HepG2 (cell line): ENCODE measurements around the gene PMM2. TPM values are rescaled to one million over a fixed set of nuclear protein-coding genes. Genes with fewer than 3 reads are reported as not detected.

Source experiments
- JUNB ChIP-seq: sonication (generic); formaldehyde crosslinking; IDR thresholded peaks from 2 replicates; pipeline ENCODE4 v1.8.0; 2022; ENCODE audit warnings: missing genetic modification reagents, mild to moderate bottlenecking, borderline replicate concordance
- POLR2AphosphoS5 ChIP-seq: IDR thresholded peaks from 2 replicates; pipeline ENCODE4 v1.6.1; 2012; ENCODE audit warnings: low read depth, low read length
- TBL1XR1 ChIP-seq: fragments of 150-350 bp; IDR thresholded peaks from 2 replicates; pipeline ENCODE4 v1.6.1; 2014; ENCODE audit warnings: borderline replicate concordance, low read length; ENCODE audit not compliant: partially characterized antibody
- TOE1 ChIP-seq: sonication (generic); formaldehyde crosslinking; IDR thresholded peaks from 2 replicates; pipeline ENCODE4 v1.4.0; 2020; ENCODE audit warnings: mild to moderate bottlenecking, missing genetic modification reagents
- ZNF253 ChIP-seq: sonication (generic); formaldehyde crosslinking; IDR thresholded peaks from 2 replicates; pipeline ENCODE4 v1.8.0; 2022; ENCODE audit warnings: mild to moderate bottlenecking, missing genetic modification reagents, borderline replicate concordance
- ZNF816 ChIP-seq: sonication (generic); formaldehyde crosslinking; IDR thresholded peaks from 2 replicates; pipeline ENCODE4 v1.8.0; 2022; ENCODE audit warnings: missing genetic modification reagents, mild to moderate bottlenecking, borderline replicate concordance
- ZNF891 ChIP-seq: sonication (generic); formaldehyde crosslinking; IDR thresholded peaks from 2 replicates; pipeline ENCODE4 v1.5.0; 2020; ENCODE audit warnings: mild to moderate bottlenecking, missing genetic modification reagents
- polyA plus RNA-seq, 8 experiments: library from polyadenylated mRNA; depleted of rRNA in 3 of 8; stranded (reverse) in 7 of 8; unstranded in 1 of 8; fragments of >200 nt; fragmentation: Illumina TruSeq in 4 of 8; extraction: Trizol in 4 of 8; gene quantifications; 2 replicates each; pipeline versions ENCODE4 v1.2.1 to v1.2.3, GENCODE V29; 2011 to 2016; ENCODE audit warnings: low read depth in 4 of 8, missing spikeins in 1 of 8, mixed read lengths in 1 of 8; ENCODE audit not compliant: insufficient read depth in 1 of 8
- total RNA-seq, 5 experiments: library from RNA; depleted of rRNA; stranded (reverse); fragments of >200 nt; fragmentation: Illumina TruSeq; extraction: Trizol; gene quantifications; 2 replicates each; pipeline ENCODE4 v1.2.3, GENCODE V29; 2016; ENCODE audit warnings: low read depth in 1 of 5
- TF ChIP-seq, protein P1 (sequence below): sonication (generic); formaldehyde crosslinking; IDR thresholded peaks from 2 replicates; pipeline ENCODE4 v1.8.0; 2022; ENCODE audit warnings: missing genetic modification reagents, mild to moderate bottlenecking, inconsistent platforms, borderline replicate concordance
- TF ChIP-seq, protein P2 (sequence below): sonication (generic); formaldehyde crosslinking; IDR thresholded peaks from 2 replicates; pipeline ENCODE4 v1.8.0; 2022; ENCODE audit warnings: mild to moderate bottlenecking, missing genetic modification reagents
- TF ChIP-seq, protein P3 (sequence below): sonication (generic); formaldehyde crosslinking; IDR thresholded peaks from 2 replicates; pipeline ENCODE4 v1.5.1; 2020; ENCODE audit warnings: mild to moderate bottlenecking, missing genetic modification reagents, moderate library complexity
- TF ChIP-seq, protein P4 (sequence below): sonication (generic); formaldehyde crosslinking; IDR thresholded peaks from 2 replicates; pipeline ENCODE4 v1.5.0; 2020; ENCODE audit warnings: missing genetic modification reagents
- TF ChIP-seq, protein P5 (sequence below): sonication (generic); formaldehyde crosslinking; IDR thresholded peaks from 2 replicates; pipeline ENCODE4 v1.5.0; 2020; ENCODE audit warnings: missing genetic modification reagents, mild to moderate bottlenecking, borderline replicate concordance
- TF ChIP-seq, protein P6 (sequence below): sonication (generic); formaldehyde crosslinking; IDR thresholded peaks from 2 replicates; pipeline ENCODE4 v1.5.1; 2020; ENCODE audit warnings: mild to moderate bottlenecking, missing genetic modification reagents, borderline replicate concordance

The PMM2 gene
- total and polyA plus RNA-seq, 2 of the 13 experiments (the other 11 are each of a cell fraction or from before 2014, with no cell fraction given) = 52.2 to 93.7 TPM

DNA sequence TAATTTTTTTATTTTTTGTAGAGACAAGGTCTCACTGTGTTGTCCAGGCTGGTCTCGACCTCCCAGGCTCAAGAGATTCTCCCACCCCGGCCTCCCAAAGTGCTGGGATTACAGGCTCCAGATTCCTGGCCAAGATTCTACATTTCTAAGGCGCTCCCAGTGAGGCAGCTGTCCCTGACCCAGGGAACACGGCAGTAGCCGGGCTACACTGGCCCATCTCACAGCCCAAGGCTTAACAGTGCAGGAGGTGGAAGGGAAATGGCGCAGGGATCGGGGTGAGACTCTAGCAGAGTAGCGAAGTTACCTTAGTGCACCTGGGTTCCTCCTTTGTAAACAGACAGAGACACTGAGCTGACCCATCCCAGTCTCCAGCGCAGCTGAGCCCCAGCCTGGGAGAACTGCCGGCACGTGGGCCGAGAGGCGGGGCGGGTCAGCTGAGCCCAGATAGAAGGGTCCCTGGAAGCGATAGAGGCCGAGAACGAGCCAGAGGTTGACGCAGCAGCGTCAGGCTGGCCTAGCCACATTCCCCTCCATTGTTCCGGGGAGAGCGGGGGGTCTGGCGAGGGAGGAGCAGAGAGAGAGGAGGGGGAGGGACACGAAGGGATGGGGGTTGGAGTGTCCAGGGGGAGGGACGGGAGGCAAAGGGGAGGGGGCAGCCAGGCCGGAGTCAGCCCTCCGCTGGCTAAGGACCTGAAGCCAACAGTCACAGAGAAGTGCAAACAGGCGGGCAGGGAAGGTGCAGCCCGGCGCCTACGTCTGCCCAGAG is 68.7 kb downstream of the PMM2 start (continued):
- TF ChIP-seq, protein P1, sequence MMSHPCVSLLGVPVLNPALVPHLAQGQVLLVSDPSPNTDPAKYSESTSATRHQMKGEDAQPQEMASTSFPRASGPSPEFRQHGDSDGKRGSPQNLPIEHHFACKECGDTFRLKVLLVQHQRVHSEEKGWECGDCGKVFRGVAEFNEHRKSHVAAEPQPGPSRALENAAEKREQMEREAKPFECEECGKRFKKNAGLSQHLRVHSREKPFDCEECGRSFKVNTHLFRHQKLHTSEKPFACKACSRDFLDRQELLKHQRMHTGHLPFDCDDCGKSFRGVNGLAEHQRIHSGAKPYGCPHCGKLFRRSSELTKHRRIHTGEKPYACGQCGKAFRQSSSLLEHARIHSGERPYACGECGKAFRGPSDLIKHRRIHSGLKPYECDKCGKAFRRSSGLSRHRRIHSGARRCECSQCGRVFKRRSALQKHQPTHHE (CRISPR knock-in tag) = no peak
- TF ChIP-seq POLR2AphosphoS5 = no peak
- TF ChIP-seq, protein P2, sequence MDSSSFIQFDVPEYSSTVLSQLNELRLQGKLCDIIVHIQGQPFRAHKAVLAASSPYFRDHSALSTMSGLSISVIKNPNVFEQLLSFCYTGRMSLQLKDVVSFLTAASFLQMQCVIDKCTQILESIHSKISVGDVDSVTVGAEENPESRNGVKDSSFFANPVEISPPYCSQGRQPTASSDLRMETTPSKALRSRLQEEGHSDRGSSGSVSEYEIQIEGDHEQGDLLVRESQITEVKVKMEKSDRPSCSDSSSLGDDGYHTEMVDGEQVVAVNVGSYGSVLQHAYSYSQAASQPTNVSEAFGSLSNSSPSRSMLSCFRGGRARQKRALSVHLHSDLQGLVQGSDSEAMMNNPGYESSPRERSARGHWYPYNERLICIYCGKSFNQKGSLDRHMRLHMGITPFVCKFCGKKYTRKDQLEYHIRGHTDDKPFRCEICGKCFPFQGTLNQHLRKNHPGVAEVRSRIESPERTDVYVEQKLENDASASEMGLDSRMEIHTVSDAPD (CRISPR knock-in tag) = no peak
- TF ChIP-seq TOE1 = no peak
- TF ChIP-seq ZNF253 (CRISPR knock-in tag) = no peak
- TF ChIP-seq, protein P3, sequence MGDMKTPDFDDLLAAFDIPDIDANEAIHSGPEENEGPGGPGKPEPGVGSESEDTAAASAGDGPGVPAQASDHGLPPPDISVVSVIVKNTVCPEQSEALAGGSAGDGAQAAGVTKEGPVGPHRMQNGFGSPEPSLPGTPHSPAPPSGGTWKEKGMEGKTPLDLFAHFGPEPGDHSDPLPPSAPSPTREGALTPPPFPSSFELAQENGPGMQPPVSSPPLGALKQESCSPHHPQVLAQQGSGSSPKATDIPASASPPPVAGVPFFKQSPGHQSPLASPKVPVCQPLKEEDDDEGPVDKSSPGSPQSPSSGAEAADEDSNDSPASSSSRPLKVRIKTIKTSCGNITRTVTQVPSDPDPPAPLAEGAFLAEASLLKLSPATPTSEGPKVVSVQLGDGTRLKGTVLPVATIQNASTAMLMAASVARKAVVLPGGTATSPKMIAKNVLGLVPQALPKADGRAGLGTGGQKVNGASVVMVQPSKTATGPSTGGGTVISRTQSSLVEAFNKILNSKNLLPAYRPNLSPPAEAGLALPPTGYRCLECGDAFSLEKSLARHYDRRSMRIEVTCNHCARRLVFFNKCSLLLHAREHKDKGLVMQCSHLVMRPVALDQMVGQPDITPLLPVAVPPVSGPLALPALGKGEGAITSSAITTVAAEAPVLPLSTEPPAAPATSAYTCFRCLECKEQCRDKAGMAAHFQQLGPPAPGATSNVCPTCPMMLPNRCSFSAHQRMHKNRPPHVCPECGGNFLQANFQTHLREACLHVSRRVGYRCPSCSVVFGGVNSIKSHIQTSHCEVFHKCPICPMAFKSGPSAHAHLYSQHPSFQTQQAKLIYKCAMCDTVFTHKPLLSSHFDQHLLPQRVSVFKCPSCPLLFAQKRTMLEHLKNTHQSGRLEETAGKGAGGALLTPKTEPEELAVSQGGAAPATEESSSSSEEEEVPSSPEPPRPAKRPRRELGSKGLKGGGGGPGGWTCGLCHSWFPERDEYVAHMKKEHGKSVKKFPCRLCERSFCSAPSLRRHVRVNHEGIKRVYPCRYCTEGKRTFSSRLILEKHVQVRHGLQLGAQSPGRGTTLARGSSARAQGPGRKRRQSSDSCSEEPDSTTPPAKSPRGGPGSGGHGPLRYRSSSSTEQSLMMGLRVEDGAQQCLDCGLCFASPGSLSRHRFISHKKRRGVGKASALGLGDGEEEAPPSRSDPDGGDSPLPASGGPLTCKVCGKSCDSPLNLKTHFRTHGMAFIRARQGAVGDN (CRISPR knock-in tag) = peak; percentile 92
- peak; percentile 28 for TF ChIP-seq TBL1XR1
- TF ChIP-seq, protein P4, sequence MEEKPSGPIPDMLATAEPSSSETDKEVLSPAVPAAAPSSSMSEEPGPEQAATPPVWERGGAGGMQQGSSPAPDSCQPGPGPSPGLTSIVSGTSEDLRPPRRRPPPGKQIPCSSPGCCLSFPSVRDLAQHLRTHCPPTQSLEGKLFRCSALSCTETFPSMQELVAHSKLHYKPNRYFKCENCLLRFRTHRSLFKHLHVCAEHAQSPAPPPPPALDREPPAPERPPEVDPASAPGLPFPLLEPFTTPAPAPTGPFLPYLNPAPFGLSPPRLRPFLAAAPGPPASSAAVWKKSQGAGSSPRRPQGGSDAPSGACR (CRISPR knock-in tag) = no peak
- TF ChIP-seq, protein P5, sequence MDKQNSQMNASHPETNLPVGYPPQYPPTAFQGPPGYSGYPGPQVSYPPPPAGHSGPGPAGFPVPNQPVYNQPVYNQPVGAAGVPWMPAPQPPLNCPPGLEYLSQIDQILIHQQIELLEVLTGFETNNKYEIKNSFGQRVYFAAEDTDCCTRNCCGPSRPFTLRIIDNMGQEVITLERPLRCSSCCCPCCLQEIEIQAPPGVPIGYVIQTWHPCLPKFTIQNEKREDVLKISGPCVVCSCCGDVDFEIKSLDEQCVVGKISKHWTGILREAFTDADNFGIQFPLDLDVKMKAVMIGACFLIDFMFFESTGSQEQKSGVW (CRISPR knock-in tag) = no peak
- TF ChIP-seq ZNF816 (CRISPR knock-in tag) = no peak
- TF ChIP-seq, protein P6, sequence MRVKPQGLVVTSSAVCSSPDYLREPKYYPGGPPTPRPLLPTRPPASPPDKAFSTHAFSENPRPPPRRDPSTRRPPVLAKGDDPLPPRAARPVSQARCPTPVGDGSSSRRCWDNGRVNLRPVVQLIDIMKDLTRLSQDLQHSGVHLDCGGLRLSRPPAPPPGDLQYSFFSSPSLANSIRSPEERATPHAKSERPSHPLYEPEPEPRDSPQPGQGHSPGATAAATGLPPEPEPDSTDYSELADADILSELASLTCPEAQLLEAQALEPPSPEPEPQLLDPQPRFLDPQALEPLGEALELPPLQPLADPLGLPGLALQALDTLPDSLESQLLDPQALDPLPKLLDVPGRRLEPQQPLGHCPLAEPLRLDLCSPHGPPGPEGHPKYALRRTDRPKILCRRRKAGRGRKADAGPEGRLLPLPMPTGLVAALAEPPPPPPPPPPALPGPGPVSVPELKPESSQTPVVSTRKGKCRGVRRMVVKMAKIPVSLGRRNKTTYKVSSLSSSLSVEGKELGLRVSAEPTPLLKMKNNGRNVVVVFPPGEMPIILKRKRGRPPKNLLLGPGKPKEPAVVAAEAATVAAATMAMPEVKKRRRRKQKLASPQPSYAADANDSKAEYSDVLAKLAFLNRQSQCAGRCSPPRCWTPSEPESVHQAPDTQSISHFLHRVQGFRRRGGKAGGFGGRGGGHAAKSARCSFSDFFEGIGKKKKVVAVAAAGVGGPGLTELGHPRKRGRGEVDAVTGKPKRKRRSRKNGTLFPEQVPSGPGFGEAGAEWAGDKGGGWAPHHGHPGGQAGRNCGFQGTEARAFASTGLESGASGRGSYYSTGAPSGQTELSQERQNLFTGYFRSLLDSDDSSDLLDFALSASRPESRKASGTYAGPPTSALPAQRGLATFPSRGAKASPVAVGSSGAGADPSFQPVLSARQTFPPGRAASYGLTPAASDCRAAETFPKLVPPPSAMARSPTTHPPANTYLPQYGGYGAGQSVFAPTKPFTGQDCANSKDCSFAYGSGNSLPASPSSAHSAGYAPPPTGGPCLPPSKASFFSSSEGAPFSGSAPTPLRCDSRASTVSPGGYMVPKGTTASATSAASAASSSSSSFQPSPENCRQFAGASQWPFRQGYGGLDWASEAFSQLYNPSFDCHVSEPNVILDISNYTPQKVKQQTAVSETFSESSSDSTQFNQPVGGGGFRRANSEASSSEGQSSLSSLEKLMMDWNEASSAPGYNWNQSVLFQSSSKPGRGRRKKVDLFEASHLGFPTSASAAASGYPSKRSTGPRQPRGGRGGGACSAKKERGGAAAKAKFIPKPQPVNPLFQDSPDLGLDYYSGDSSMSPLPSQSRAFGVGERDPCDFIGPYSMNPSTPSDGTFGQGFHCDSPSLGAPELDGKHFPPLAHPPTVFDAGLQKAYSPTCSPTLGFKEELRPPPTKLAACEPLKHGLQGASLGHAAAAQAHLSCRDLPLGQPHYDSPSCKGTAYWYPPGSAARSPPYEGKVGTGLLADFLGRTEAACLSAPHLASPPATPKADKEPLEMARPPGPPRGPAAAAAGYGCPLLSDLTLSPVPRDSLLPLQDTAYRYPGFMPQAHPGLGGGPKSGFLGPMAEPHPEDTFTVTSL = no peak
- TF ChIP-seq ZNF891 (CRISPR knock-in tag) = peak; percentile 71
- no peak for TF ChIP-seq JUNB (CRISPR knock-in tag)
